ENCODE results near the gene TEAD1. TPM values are rescaled to one million over a fixed set of nuclear protein-coding genes. Genes with fewer than 3 reads are reported as not detected.

Gene TEAD1
- total and polyA plus RNA-seq, 2 donors (not counting 3 experiments of a cell fraction or from before 2014, with no cell fraction given) = 15.3 to 49.0 TPM

GRCh38 chr11:12748561-12748960, 74.3 kb downstream of the TEAD1 start:
- DNase-seq (ENCODE audit: low read depth, low spot score) (no peak), FAIRE-seq (no peak)
- Histone ChIP-seq H3K4me2 (ENCODE audit: insufficient read depth, low read length) (no peak overlapping the region), H3K4me3 (replicated peaks in 1 of 3; ENCODE audit: insufficient read depth in 1 of 3, low read depth in 1 of 3, low read length in 3 of 3) (no peak overlapping the region), H3K9ac (replicated peaks; ENCODE audit: extremely low read depth, insufficient read depth, low read length) (no peak overlapping the region), H2AFZ (ENCODE audit: low read depth, low read length) (no peak overlapping the region), H3K9me3 (replicated peaks; ENCODE audit: control insufficient read depth, insufficient read depth, low read length) (no peaks in the 10 kb centered on the region), H3K9me1 (replicated peaks; ENCODE audit: control insufficient read depth, extremely low read depth, insufficient read depth, low read length) (no peaks in the 10 kb centered on the region), H4K20me1 (replicated peaks; ENCODE audit: control insufficient read depth, extremely low read depth, insufficient read depth, low read length) (no peaks in the 10 kb centered on the region), H3K27me3 (ENCODE audit: control insufficient read depth in 2 of 2, insufficient read depth in 2 of 2, low read length in 2 of 2) (no peaks in the 10 kb centered on the region), H3K27ac (ENCODE audit: insufficient read depth, low read depth, low read length) (no peak overlapping the region), H3K79me2 (ENCODE audit: control insufficient read depth, insufficient read depth, low read length) (peaks cover 21% of the 10 kb centered on the region), H3K4me1 (ENCODE audit: control insufficient read depth, extremely low read depth, insufficient read depth, low read length) (no peaks in the 10 kb centered on the region), H3K36me3 (ENCODE audit: control insufficient read depth in 2 of 2, extremely low read depth in 1 of 2, insufficient read depth in 2 of 2, low read length in 2 of 2) (no peaks in the 10 kb centered on the region)
- POLR2A ChIA-PET = no interaction called here
- CTCF ChIA-PET = no interaction called here
- dilution Hi-C loops (cut with MboI; ENCODE audit: extremely low pct_ligation_motif_present, low sequenced_read_pairs) (no loop called here), intact Hi-C loops (cut with micrococcal nuclease) (no loop called here)
- TF ChIP-seq GATA2 (IDR thresholded peaks at IDR 0.05; ENCODE audit: insufficient read depth, insufficient read length, low read depth, low read length) (no peak), POLR2A (IDR thresholded peaks at IDR 0.05; ENCODE audit: low read depth, low read length) (no peak), FOS (IDR thresholded peaks at IDR 0.05; ENCODE audit: borderline replicate concordance, insufficient read depth, low read length) (no peak)
- BruUV-seq (replicated peaks) = no TSS peak

GRCh38 chr11:12749442-12749841, 75.2 kb downstream of the TEAD1 start:
- dilution Hi-C loops (cut with MboI; ENCODE audit: extremely low pct_ligation_motif_present, low sequenced_read_pairs) (no loop called here), intact Hi-C loops (cut with micrococcal nuclease) (no loop called here)
- no peak for FAIRE-seq
- TF ChIP-seq MAX (IDR thresholded peaks at IDR 0.05; ENCODE audit: insufficient read depth, insufficient read length) (no peak), MYC (IDR thresholded peaks at IDR 0.05; ENCODE audit: low read depth, low read length) (no peak), EZH2 (IDR thresholded peaks at IDR 0.05; ENCODE audit: borderline replicate concordance, low read depth, low read length, severe bottlenecking) (no peak), POLR2AphosphoS5 (IDR thresholded peaks at IDR 0.05; ENCODE audit: insufficient read depth, low read depth, low read length) (no peak), CTCF (IDR thresholded peaks at IDR 0.05; ENCODE audit: extremely low read depth in 1 of 2, insufficient read depth in 1 of 2, low read depth in 1 of 2, low read length in 2 of 2) (no peak), FOS (IDR thresholded peaks at IDR 0.05; ENCODE audit: borderline replicate concordance, insufficient read depth, low read length) (no peak), GATA2 (IDR thresholded peaks at IDR 0.05; ENCODE audit: insufficient read depth, insufficient read length, low read depth, low read length) (no peak), JUN (IDR thresholded peaks at IDR 0.05; ENCODE audit: borderline replicate concordance, insufficient read depth, insufficient read length, low read depth) (no peak), POLR2A (IDR thresholded peaks at IDR 0.05; ENCODE audit: low read depth, low read length) (no peak)
- Histone ChIP-seq H2AFZ (ENCODE audit: low read depth, low read length) (no peak overlapping the region), H3K9me1 (replicated peaks; ENCODE audit: control insufficient read depth, extremely low read depth, insufficient read depth, low read length) (no peaks in the 10 kb centered on the region), H3K27ac (ENCODE audit: insufficient read depth, low read depth, low read length) (no peak overlapping the region), H3K36me3 (ENCODE audit: control insufficient read depth in 2 of 2, extremely low read depth in 1 of 2, insufficient read depth in 2 of 2, low read length in 2 of 2) (no peaks in the 10 kb centered on the region), H3K9ac (replicated peaks; ENCODE audit: extremely low read depth, insufficient read depth, low read length) (no peak overlapping the region), H3K79me2 (ENCODE audit: control insufficient read depth, insufficient read depth, low read length) (peaks cover 22% of the 10 kb centered on the region), H4K20me1 (replicated peaks; ENCODE audit: control insufficient read depth, extremely low read depth, insufficient read depth, low read length) (no peaks in the 10 kb centered on the region), H3K27me3 (ENCODE audit: control insufficient read depth in 2 of 2, insufficient read depth in 2 of 2, low read length in 2 of 2) (no peaks in the 10 kb centered on the region), H3K4me1 (ENCODE audit: control insufficient read depth, extremely low read depth, insufficient read depth, low read length) (peaks cover 3% of the 10 kb centered on the region), H3K4me2 (ENCODE audit: insufficient read depth, low read length) (no peak overlapping the region), H3K9me3 (replicated peaks; ENCODE audit: control insufficient read depth, insufficient read depth, low read length) (no peaks in the 10 kb centered on the region), H3K4me3 (replicated peaks in 1 of 3; ENCODE audit: insufficient read depth in 1 of 3, low read depth in 1 of 3, low read length in 3 of 3) (no peak overlapping the region)
- CTCF ChIA-PET = no interaction called here
- no peak for DNase-seq (ENCODE audit: low read depth, low spot score)
- BruUV-seq (replicated peaks) = no TSS peak
- POLR2A ChIA-PET = no interaction called here
